ENCODE data around the gene HS1BP3. TPM values are rescaled to one million over a fixed set of nuclear protein-coding genes. Genes with fewer than 3 reads are reported as not detected.

The HS1BP3 gene
- total RNA-seq, 1 donor from 2014 or later = 21.8 TPM

- no peak for DNase-seq (ENCODE audit: low read depth in 2 of 2)
Measured at GRCh38 chr2:20588918-20589871, 61.7 kb downstream of the HS1BP3 start.

GRCh38 chr2:20585710-20586594 lies 64.9 kb downstream of the HS1BP3 start:
- no peak for DNase-seq (ENCODE audit: low read depth in 2 of 2)

- no peak for DNase-seq (ENCODE audit: low read depth in 2 of 2)
Measured at GRCh38 chr2:20585359-20585709, 65.6 kb downstream of the HS1BP3 start.

- DNase-seq (ENCODE audit: low read depth in 2 of 2) = peak; percentile 73 to 90
Measured at GRCh38 chr2:20584399-20585358, 66.2 kb downstream of the HS1BP3 start.

- no peak for DNase-seq (ENCODE audit: low read depth in 2 of 2)
Measured at GRCh38 chr2:20584045-20584398, 66.9 kb downstream of the HS1BP3 start.

- DNase-seq (ENCODE audit: low read depth in 2 of 2) = no peak
Measured at GRCh38 chr2:20583425-20583881, 67.4 kb downstream of the HS1BP3 start.

GRCh38 chr2:20582600-20583221 lies 68.2 kb downstream of the HS1BP3 start:
- no peak for DNase-seq (ENCODE audit: low read depth in 2 of 2)

GRCh38 chr2:20580690-20581437 lies 70.0 kb downstream of the HS1BP3 start:
- no peak for DNase-seq (ENCODE audit: low read depth in 2 of 2)

GRCh38 chr2:20579866-20580265 lies 71.0 kb downstream of the HS1BP3 start:
- no peak for DNase-seq (ENCODE audit: low read depth in 2 of 2)

GRCh38 chr2:20578895-20579825 lies 71.7 kb downstream of the HS1BP3 start:
- peak; percentile 96 to 100 for DNase-seq (ENCODE audit: low read depth in 2 of 2)

GRCh38 chr2:20578266-20578894 lies 72.5 kb downstream of the HS1BP3 start:
- peak in 1 of 2 donors; percentile 52 for DNase-seq (ENCODE audit: low read depth in 2 of 2)

GRCh38 chr2:20577495-20578235 lies 73.2 kb downstream of the HS1BP3 start:
- DNase-seq (ENCODE audit: low read depth in 2 of 2) = peak; percentile 54 to 55

- DNase-seq (ENCODE audit: low read depth in 2 of 2) = peak; percentile 50 to 94
Measured at GRCh38 chr2:20576598-20577115, 74.2 kb downstream of the HS1BP3 start.

GRCh38 chr2:20575935-20576597 lies 74.8 kb downstream of the HS1BP3 start:
- no peak for DNase-seq (ENCODE audit: low read depth in 2 of 2)

GRCh38 chr2:20575414-20575813 lies 75.5 kb downstream of the HS1BP3 start:
- DNase-seq (ENCODE audit: low read depth in 2 of 2) = no peak

- DNase-seq (ENCODE audit: low read depth in 2 of 2) = peak; percentile 67 to 88
Measured at GRCh38 chr2:20574930-20575329, 76.0 kb downstream of the HS1BP3 start.

- no peak for DNase-seq (ENCODE audit: low read depth in 2 of 2)
Measured at GRCh38 chr2:20574423-20574911, 76.4 kb downstream of the HS1BP3 start.

Data from lung microvascular endothelial cell (primary cell).